Activated CD8-positive, alpha-beta memory T cell treated with anti-CD3 and anti-CD28 coated beads for 36 hours (primary cell): ENCODE measurements around the gene RAB6B. TPM values are rescaled to one million over a fixed set of nuclear protein-coding genes. Genes with fewer than 3 reads are reported as not detected.

ENCODE experiments used
- CTCF ChIA-PET: fragments of 350-600 bp; sonication (Branson Sonifier 250); formaldehyde crosslinking; loops from one replicate; lab custom pipeline; 2021; ENCODE audit warnings: antibody characterized with exemption; lab: Charles Lee
- POLR2A ChIA-PET: fragments of 350-600 bp; sonication (Branson Sonifier 250); formaldehyde crosslinking; loops from one replicate; lab custom pipeline; 2021; ENCODE audit warnings: antibody characterized with exemption; lab: Charles Lee
- total RNA-seq, 2 experiments: library from RNA; stranded (reverse); gene quantifications; one replicate each; pipeline ENCODE4 v1.2.3, GENCODE V29; 2021

RAB6B gene
- total RNA-seq, 2 experiments from 2014 or later: 0.42 to 0.57 TPM

GRCh38 chr3:133843634-133844033 lies 52.0 kb downstream of the RAB6B start:
- POLR2A ChIA-PET: no interaction called here
- CTCF ChIA-PET: interaction anchor here (1.4 kb wide), 1 partner anchor 24 kb away, joined by 3 read pairs; no protein-coding TSS in a partner anchor

- POLR2A ChIA-PET: no interaction called here
- CTCF ChIA-PET: no interaction called here
Measured at GRCh38 chr3:133842158-133842557, 53.5 kb downstream of the RAB6B start.

GRCh38 chr3:133841196-133841595 lies 54.5 kb downstream of the RAB6B start:
- POLR2A ChIA-PET: no interaction called here

GRCh38 chr3:133840767-133841166 lies 54.9 kb downstream of the RAB6B start:
- ChIA-PET CTCF (no interaction called here), POLR2A (no interaction called here)

More at GRCh38 chr3:133841196-133841595, 54.5 kb downstream of the RAB6B start:
- CTCF ChIA-PET: no interaction called here

- CTCF ChIA-PET: no interaction called here
- POLR2A ChIA-PET: no interaction called here
Measured at GRCh38 chr3:133840055-133840737, 55.5 kb downstream of the RAB6B start.

- POLR2A ChIA-PET: no interaction called here
Measured at GRCh38 chr3:133838916-133839800, 56.5 kb downstream of the RAB6B start.

GRCh38 chr3:133838296-133838789 lies 57.3 kb downstream of the RAB6B start:
- CTCF ChIA-PET: no interaction called here
- POLR2A ChIA-PET: no interaction called here

More at GRCh38 chr3:133838916-133839800, 56.5 kb downstream of the RAB6B start:
- CTCF ChIA-PET: no interaction called here

GRCh38 chr3:133837487-133838295 lies 58.0 kb downstream of the RAB6B start:
- ChIA-PET CTCF (no interaction called here), POLR2A (no interaction called here)

GRCh38 chr3:133836497-133837158 lies 59.1 kb downstream of the RAB6B start:
- POLR2A ChIA-PET: no interaction called here
- CTCF ChIA-PET: no interaction called here

GRCh38 chr3:133835961-133836360 lies 59.7 kb downstream of the RAB6B start:
- CTCF ChIA-PET: no interaction called here
- POLR2A ChIA-PET: no interaction called here

GRCh38 chr3:133835418-133835743 lies 60.3 kb downstream of the RAB6B start:
- POLR2A ChIA-PET: no interaction called here
- CTCF ChIA-PET: no interaction called here

GRCh38 chr3:133834621-133835417 lies 60.9 kb downstream of the RAB6B start:
- CTCF ChIA-PET: interaction anchor here (0.6 kb wide), 1 partner anchor 18 kb away, joined by 3 read pairs; no protein-coding TSS in a partner anchor

GRCh38 chr3:133833880-133834620 lies 61.6 kb downstream of the RAB6B start:
- ChIA-PET POLR2A (no interaction called here), CTCF (interaction anchor here (0.6 kb wide), 1 partner anchor 1103 kb away, joined by 4 read pairs; no protein-coding TSS in a partner anchor)

More at GRCh38 chr3:133834621-133835417, 60.9 kb downstream of the RAB6B start:
- POLR2A ChIA-PET: no interaction called here

GRCh38 chr3:133833267-133833666 lies 62.4 kb downstream of the RAB6B start:
- CTCF ChIA-PET: interaction anchor here (0.6 kb wide), 1 partner anchor 1103 kb away, joined by 4 read pairs; no protein-coding TSS in a partner anchor
- POLR2A ChIA-PET: no interaction called here

GRCh38 chr3:133832802-133833144 lies 62.9 kb downstream of the RAB6B start:
- ChIA-PET POLR2A (no interaction called here), CTCF (no interaction called here)

- ChIA-PET POLR2A (no interaction called here), CTCF (no interaction called here)
Measured at GRCh38 chr3:133831966-133832801, 63.5 kb downstream of the RAB6B start.

GRCh38 chr3:133830071-133830470 lies 65.6 kb downstream of the RAB6B start:
- POLR2A ChIA-PET: no interaction called here
- CTCF ChIA-PET: no interaction called here
